H9 (cell line): ENCODE results near the gene PTPRN2. TPM values are rescaled to one million over a fixed set of nuclear protein-coding genes. Genes with fewer than 3 reads are reported as not detected.
"Not testable (repeated sequence)": the region's sequence is repeated elsewhere in the genome, so short reads cannot be mapped to it uniquely, and the experiment has no call there.

Source experiments
- DNase-seq: peaks from one replicate; pipeline ENCODE4 v3.0.0-alpha.2; 2017
- H2AFZ ChIP-seq: one replicate; pipeline ENCODE4 v1.6.1; 2013; ENCODE audit warnings: mild to moderate bottlenecking, low read length, control low read depth, moderate library complexity
- H2AK5ac ChIP-seq: 2 replicates; pipeline ENCODE4 v1.6.1; 2013; ENCODE audit warnings: low read length, control low read depth, mixed read lengths; ENCODE audit not compliant: insufficient read length
- H2BK120ac ChIP-seq: one replicate; pipeline ENCODE4 v1.6.1; 2013; ENCODE audit warnings: low read depth, mild to moderate bottlenecking, low read length, control low read depth, inconsistent platforms; ENCODE audit not compliant: poor library complexity, severe bottlenecking
- H2BK12ac ChIP-seq: 2 replicates; pipeline ENCODE4 v1.6.1; 2013; ENCODE audit warnings: low read length, control low read depth, mixed read lengths, low read depth; ENCODE audit not compliant: insufficient read length
- H2BK15ac ChIP-seq: 2 replicates; pipeline ENCODE4 v1.6.1; 2013; ENCODE audit warnings: low read depth, low read length, control low read depth
- H2BK20ac ChIP-seq: one replicate; pipeline ENCODE4 v1.6.1; 2013; ENCODE audit warnings: low read depth, mild to moderate bottlenecking, low read length, control low read depth, inconsistent platforms; ENCODE audit not compliant: poor library complexity, severe bottlenecking
- H2BK5ac ChIP-seq: 2 replicates; pipeline ENCODE4 v1.6.1; 2013; ENCODE audit warnings: low read length, control low read depth, mixed read lengths; ENCODE audit not compliant: insufficient read length
- H3K14ac ChIP-seq: 2 replicates; pipeline ENCODE4 v1.6.1; 2013; ENCODE audit warnings: low read length, control low read depth; ENCODE audit not compliant: insufficient read depth
- H3K18ac ChIP-seq: 2 replicates; pipeline ENCODE4 v1.6.1; 2013; ENCODE audit warnings: low read depth, mild to moderate bottlenecking, mixed read lengths, low read length, control low read depth; ENCODE audit not compliant: insufficient read length
- H3K23ac ChIP-seq: 2 replicates; pipeline ENCODE4 v1.6.1; 2013; ENCODE audit warnings: low read length, control low read depth, mixed read lengths, low read depth; ENCODE audit not compliant: insufficient read length
- H3K23me2 ChIP-seq: 2 replicates; pipeline ENCODE4 v1.6.1; 2013; ENCODE audit warnings: low read depth, mild to moderate bottlenecking, mixed read lengths, low read length, control low read depth; ENCODE audit not compliant: insufficient read length, poor library complexity, severe bottlenecking
- H3K27ac ChIP-seq: 2 replicates; pipeline ENCODE4 v1.5.1; 2013; ENCODE audit warnings: low read length, control low read depth, mixed read lengths, low read depth; ENCODE audit not compliant: insufficient read length
- H3K27me3 ChIP-seq: 2 replicates; pipeline ENCODE4 v1.6.1; 2013; ENCODE audit warnings: low read length, control low read depth, inconsistent platforms; ENCODE audit not compliant: insufficient read depth
- H3K4ac ChIP-seq: 2 replicates; pipeline ENCODE4 v1.6.1; 2013; ENCODE audit warnings: low read depth, mild to moderate bottlenecking, control low read depth, inconsistent platforms, low read length, moderate library complexity
- H3K4me1 ChIP-seq: 2 replicates; pipeline ENCODE4 v1.6.1; 2013; ENCODE audit warnings: low read length, control low read depth, inconsistent platforms; ENCODE audit not compliant: insufficient read depth
- H3K4me2 ChIP-seq: 2 replicates; pipeline ENCODE4 v1.6.1; 2013; ENCODE audit warnings: low read length, control low read depth, mixed read lengths; ENCODE audit not compliant: insufficient read length, insufficient read depth
- H3K56ac ChIP-seq: 2 replicates; pipeline ENCODE4 v1.6.1; 2013; ENCODE audit warnings: low read depth, mild to moderate bottlenecking, mixed read lengths, low read length, control low read depth; ENCODE audit not compliant: insufficient read length
- H3K79me1 ChIP-seq: 2 replicates; pipeline ENCODE4 v1.6.1; 2013; ENCODE audit warnings: low read depth, mild to moderate bottlenecking, moderate library complexity, low read length, control low read depth, inconsistent platforms; ENCODE audit not compliant: insufficient read depth, poor library complexity, severe bottlenecking
- H3K79me2 ChIP-seq: 2 replicates; pipeline ENCODE4 v1.6.1; 2013; ENCODE audit warnings: low read length, control low read depth, inconsistent platforms; ENCODE audit not compliant: insufficient read depth
- H3K9ac ChIP-seq: 2 replicates; pipeline ENCODE4 v1.6.1; 2013; ENCODE audit warnings: low read length, control low read depth, mixed read lengths; ENCODE audit not compliant: insufficient read length; ENCODE audit errors: extremely low read depth
- H3K9me3 ChIP-seq: one replicate; pipeline ENCODE4 v1.6.1; 2013; ENCODE audit warnings: low read depth, low read length, inconsistent platforms; ENCODE audit not compliant: control insufficient read depth
- H3T11ph ChIP-seq: one replicate; pipeline ENCODE4 v1.6.1; 2013; ENCODE audit warnings: mild to moderate bottlenecking, low read length, control low read depth, inconsistent platforms
- H4K20me1 ChIP-seq: one replicate; pipeline ENCODE4 v1.6.1; 2013; ENCODE audit not compliant: control insufficient read depth, insufficient read length, insufficient read depth
- H4K5ac ChIP-seq: 2 replicates; pipeline ENCODE4 v1.6.1; 2013; ENCODE audit warnings: low read depth, mild to moderate bottlenecking, mixed read lengths, low read length, control low read depth; ENCODE audit not compliant: insufficient read length
- H4K8ac ChIP-seq: replicated peaks from 2 replicates; pipeline ENCODE4 v1.6.1; 2013; ENCODE audit warnings: low read length, control low read depth, mixed read lengths, low read depth; ENCODE audit not compliant: insufficient read length
- H4K91ac ChIP-seq: 2 replicates; pipeline ENCODE4 v1.6.1; 2013; ENCODE audit warnings: low read depth, mild to moderate bottlenecking, moderate library complexity, mixed read lengths, low read length, control low read depth; ENCODE audit not compliant: insufficient read length
- H3K27ac Mint-ChIP-seq, 3 experiments: 2 replicates in 2 of 3; 3 replicates in 1 of 3; pipeline ENCODE4 v1.8.0; 2020 to 2021; ENCODE audit warnings: mixed read lengths in 3 of 3, mild to moderate bottlenecking in 1 of 3, moderate library complexity in 1 of 3
- H3K27me3 Mint-ChIP-seq: 2 replicates; pipeline ENCODE4 v1.8.0; 2021; ENCODE audit warnings: low read depth, mild to moderate bottlenecking, moderate library complexity, mixed read lengths
- H3K36me3 Mint-ChIP-seq, 3 experiments: 2 replicates in 2 of 3; 3 replicates in 1 of 3; pipeline ENCODE4 v1.8.0; 2020 to 2021; ENCODE audit warnings: low read depth in 3 of 3, mixed read lengths in 3 of 3; ENCODE audit not compliant: insufficient read depth in 1 of 3
- H3K4me1 Mint-ChIP-seq, 2 experiments: 2 replicates each; pipeline ENCODE4 v1.8.0; 2020; ENCODE audit warnings: mixed read lengths in 2 of 2
- H3K4me3 Mint-ChIP-seq, 2 experiments: 2 replicates in 1 of 2; 3 replicates in 1 of 2; pipeline ENCODE4 v1.8.0; 2020 to 2021; ENCODE audit warnings: mild to moderate bottlenecking in 2 of 2, mixed read lengths in 2 of 2, moderate library complexity in 1 of 2
- H3K9me3 Mint-ChIP-seq, 2 experiments: 2 replicates in 1 of 2; 3 replicates in 1 of 2; pipeline ENCODE4 v1.8.0; 2020; ENCODE audit warnings: mild to moderate bottlenecking in 2 of 2, mixed read lengths in 2 of 2, moderate library complexity in 1 of 2
- CTCF ChIP-seq: fragments of 200-600 bp; sonication (generic); conservative IDR thresholded peaks from 3 replicates; pipeline ENCODE4 v1.8.0; 2021; ENCODE audit warnings: antibody characterized with exemption, mild to moderate bottlenecking
- WGBS: extraction: QIAGEN DNeasy Blood & Tissue Kit; methylation state at CpG from one replicate; pipeline ENCODE4 v1.1.7; 2013; ENCODE audit warnings: missing lambda C conversion rate, low lambda C conversion rate, mixed read lengths; ENCODE audit not compliant: insufficient read length; ENCODE audit errors: extremely low coverage; 5-methylcytosine and 5-hydroxymethylcytosine counted together
- total RNA-seq: library from RNA; stranded (reverse); gene quantifications from 2 replicates; pipeline ENCODE4 v1.2.1, GENCODE V29; 2021

The PTPRN2 gene
- total RNA-seq, 1 experiment from 2014 or later: 5.2 TPM

GRCh38 chr7:158631574-158632195 is 44.1 kb upstream of the PTPRN2 start:
- no peaks in the 10 kb centered on the region for H3K23me2 ChIP-seq
- no peak overlapping the region for H2BK120ac ChIP-seq
- no peak overlapping the region for H3K14ac ChIP-seq
- WGBS: no CpG with 5 or more reads among the region's 3 CpGs
- no peak overlapping the region for H4K5ac ChIP-seq
- H3T11ph ChIP-seq: no peak overlapping the region
- no peak overlapping the region for H2AFZ ChIP-seq
- H2AK5ac ChIP-seq: no peak overlapping the region
- H3K4me1 Mint-ChIP-seq: no peaks in the 10 kb centered on the region
- H4K91ac ChIP-seq: no peak overlapping the region
- no peak overlapping the region for H2BK5ac ChIP-seq
- H4K20me1 ChIP-seq: no peaks in the 10 kb centered on the region
- H3K18ac ChIP-seq: no peak overlapping the region
- no peak overlapping the region for H3K4me3 Mint-ChIP-seq
- H3K4me2 ChIP-seq: no peak overlapping the region
- H3K23ac ChIP-seq: no peak overlapping the region
- no peaks in the 10 kb centered on the region for H3K9me3 ChIP-seq
- no peak overlapping the region for H2BK20ac ChIP-seq
- H3K9ac ChIP-seq: no peak overlapping the region
- H3K79me1 ChIP-seq: no peaks in the 10 kb centered on the region
- H4K8ac ChIP-seq: peak overlapping the region; percentile 80
- H2BK15ac ChIP-seq: no peak overlapping the region
- no peaks in the 10 kb centered on the region for H3K4me1 ChIP-seq
- H2BK12ac ChIP-seq: no peak overlapping the region
- no peak overlapping the region for H3K4ac ChIP-seq
- DNase-seq: no peak
- no peaks in the 10 kb centered on the region for H3K27me3 ChIP-seq
- H3K27ac Mint-ChIP-seq: peak overlapping the region; percentile 9 to 46 (median 27); a peak in 4 of 7 replicates
- no peaks in the 10 kb centered on the region for H3K79me2 ChIP-seq
- no peak for TF ChIP-seq CTCF
- no peak overlapping the region for H3K56ac ChIP-seq
- H3K36me3 Mint-ChIP-seq: peaks cover 27 to 51% (median 47%) of the 10 kb centered on the region in 3 experiments
- H3K27ac ChIP-seq: no peak overlapping the region
- H3K9me3 Mint-ChIP-seq: no peaks in the 10 kb centered on the region
- H3K27me3 Mint-ChIP-seq: no peaks in the 10 kb centered on the region

- H3K4me3 Mint-ChIP-seq, H4K8ac ChIP-seq, H2BK120ac ChIP-seq, H2BK15ac ChIP-seq, H3K9ac ChIP-seq, H3K14ac ChIP-seq, H4K5ac ChIP-seq, H2AFZ ChIP-seq, H2BK5ac ChIP-seq, H3K4me1 ChIP-seq, H3K9me3 Mint-ChIP-seq, H3K79me1 ChIP-seq, H3K4me2 ChIP-seq, H3K4ac ChIP-seq, H2BK20ac ChIP-seq, H4K91ac ChIP-seq, H4K20me1 ChIP-seq, H3K4me1 Mint-ChIP-seq, H3K79me2 ChIP-seq, H3T11ph ChIP-seq, H3K9me3 ChIP-seq, H3K27me3 Mint-ChIP-seq, H2BK12ac ChIP-seq, H3K56ac ChIP-seq, H3K27ac ChIP-seq, H3K23ac ChIP-seq, H3K27me3 ChIP-seq, H2AK5ac ChIP-seq, DNase-seq, H3K18ac ChIP-seq, H3K23me2 ChIP-seq: not testable (repeated sequence)
- Mint-ChIP-seq H3K36me3 (peaks cover 24 to 69% (median 56%) of the 10 kb centered on the region in 3 experiments), H3K27ac (peak overlapping the region; percentile 5 to 46 (median 38); a peak in 2 of 7 replicates)
- WGBS: no CpG with 5 or more reads among the region's 8 CpGs
Observed at GRCh38 chr7:158626289-158626688, 38.7 kb upstream of the PTPRN2 start.
